Kidney (tissue), 14 donors: ENCODE measurements around the gene PRMT3. TPM values are rescaled to one million over a fixed set of nuclear protein-coding genes. Genes with fewer than 3 reads are reported as not detected.

Experiments
- DNase-seq, 5 donors: peaks; one replicate each; pipeline ENCODE4 v3.0.0-alpha.2; 2013 to 2020
- FAIRE-seq: peaks from 2 replicates; lab custom pipeline; 2012; peaks lifted over from hg19 to GRCh38; lab: Jason Lieb, UNC
- H3K27ac ChIP-seq, 2 donors: one replicate each; pipeline ENCODE4 v1.7.0; 2013; ENCODE audit warnings: low read depth in 2 of 2, low read length in 2 of 2, inconsistent platforms in 1 of 2
- H3K27me3 ChIP-seq: one replicate; pipeline ENCODE4 v1.7.1; 2013; ENCODE audit warnings: low read length, inconsistent platforms; ENCODE audit not compliant: control insufficient read depth, insufficient read depth
- H3K36me3 ChIP-seq, 3 donors: one replicate each; pipeline versions ENCODE4 v1.7.0 to v1.7.1; 2013; ENCODE audit warnings: low read length in 3 of 3, control low read depth in 1 of 3, inconsistent platforms in 1 of 3; ENCODE audit not compliant: insufficient read depth in 3 of 3, control insufficient read depth in 2 of 3
- H3K4me1 ChIP-seq, 3 donors: one replicate each; pipeline versions ENCODE4 v1.7.0 to v1.7.1; 2013; ENCODE audit warnings: low read length in 3 of 3, inconsistent platforms in 1 of 3, low read depth in 1 of 3; ENCODE audit not compliant: control insufficient read depth in 2 of 3, insufficient read depth in 2 of 3
- H3K4me3 ChIP-seq, 3 donors: one replicate each; pipeline versions ENCODE4 v1.7.0 to v1.8.1; 2013; ENCODE audit warnings: low read length in 3 of 3, control low read depth in 1 of 3, inconsistent platforms in 1 of 3
- H3K9ac ChIP-seq, 3 donors: one replicate each; pipeline versions ENCODE4 v1.7.0 to v1.7.1; 2013; ENCODE audit warnings: low read length in 3 of 3, control low read depth in 1 of 3, inconsistent platforms in 1 of 3
- H3K9me3 ChIP-seq, 3 donors: one replicate each; pipeline versions ENCODE4 v1.7.0 to v1.7.1; 2013; ENCODE audit warnings: low read length in 3 of 3, control low read depth in 1 of 3, inconsistent platforms in 1 of 3; ENCODE audit not compliant: control insufficient read depth in 2 of 3, insufficient read depth in 1 of 3
- CTCF ChIP-seq: IDR thresholded peaks from 3 replicates; pipeline ENCODE4 v1.5.1; 2012; ENCODE audit warnings: mild to moderate bottlenecking, moderate library complexity, borderline replicate concordance; ENCODE audit not compliant: insufficient read depth; ENCODE audit errors: extremely low read depth
- intact Hi-C: fragments of 100-400 bp; cut with DNase I; formaldehyde crosslinking; loops from one replicate; pipeline ENCODE4 v1.11.1; 2022
- polyA plus RNA-seq: library from polyadenylated mRNA; stranded (reverse); fragments of 350-450 nt; fragmentation: Illumina TruSeq; extraction: RNeasy Lipid Tissue Mini Kit (QIAGEN cat#74804); gene quantifications from one replicate; pipeline ENCODE4 v1.2.3, GENCODE V29; 2014; ENCODE audit warnings: low read depth, low replicate concordance; ENCODE audit not compliant: insufficient read depth
- total RNA-seq: library from RNA; stranded (reverse); fragmentation: NEBNext Ultra II Directional; extraction: Animal tissue kit (Norgen Biotek cat#: 25700); gene quantifications from one replicate; pipeline ENCODE4 v1.2.1, GENCODE V29; 2021
- donor health status: control.
- donor health status: control.
- donor health status: control.
- donor health status: control.
- donor health status: control.
- donor health status: DM: yes; HTN: yes; CAD: no.
- donor health status: Normal renal cell carcinoma (clear cell type).

The PRMT3 gene
- total and polyA plus RNA-seq, 2 donors from 2014 or later: 6.8 to 16.0 TPM

DNA sequence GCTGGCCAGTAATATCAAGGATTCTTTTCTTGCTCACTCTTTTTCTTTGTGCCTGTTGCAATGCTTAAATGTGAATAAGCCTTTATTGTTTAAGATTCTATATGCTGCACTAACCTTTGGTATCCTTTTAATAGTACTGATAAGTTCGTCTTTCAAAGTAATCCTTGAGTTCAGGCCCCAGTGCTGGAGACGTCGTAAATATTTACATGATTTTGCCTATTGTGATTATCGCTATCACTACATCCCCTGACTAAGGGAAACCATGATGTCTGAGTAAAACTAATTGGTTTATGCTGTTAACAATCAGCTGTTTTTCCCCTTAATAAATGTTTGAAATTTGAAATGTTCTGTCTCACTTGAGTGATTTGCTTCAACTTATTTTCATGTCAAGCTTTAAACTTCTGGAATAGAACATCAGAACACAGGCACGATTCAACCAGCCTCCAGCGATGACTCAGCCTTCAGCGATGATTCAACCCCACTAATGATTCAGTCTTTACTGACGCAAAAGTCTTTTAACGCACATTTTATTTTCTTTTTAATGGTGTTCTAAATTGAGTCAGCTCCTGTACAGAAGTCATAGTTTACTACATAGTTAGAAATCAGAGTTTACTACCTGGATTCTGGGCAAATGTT is 20.1 kb upstream of the PRMT3 start:
- FAIRE-seq: peak; percentile 67
- intact Hi-C loops: no loop called here

DNA sequence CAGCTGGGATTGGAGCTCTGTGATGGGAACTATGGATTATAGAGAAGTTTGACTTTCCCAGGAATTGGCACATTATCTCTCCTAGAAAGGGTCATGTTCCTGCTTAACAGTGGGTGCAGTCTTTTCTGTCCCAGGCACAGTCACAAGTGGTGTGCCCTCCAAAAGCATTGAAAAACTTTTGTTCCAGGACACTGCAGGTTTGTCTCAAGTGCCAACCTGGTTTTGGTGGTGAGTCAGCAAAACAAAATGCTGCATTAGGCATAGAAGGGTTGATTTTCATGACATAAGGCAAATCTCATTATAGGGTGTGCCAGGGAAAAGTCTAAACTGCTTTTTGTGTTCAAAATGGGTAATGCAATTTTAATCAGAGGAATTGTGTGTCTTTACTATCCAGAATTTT is 19.1 kb upstream of the PRMT3 start:
- H3K9ac ChIP-seq: peak overlapping the region in 1 of 3 donors; percentile 2
- H3K9me3 ChIP-seq: no peaks in the 10 kb centered on the region
- intact Hi-C loops: no loop called here
- no peak for DNase-seq
- no peak overlapping the region for H3K27ac ChIP-seq
- H3K36me3 ChIP-seq: no peaks in the 10 kb centered on the region
- peaks cover 0 to 8% (median 4%) of the 10 kb centered on the region in 3 donors for H3K4me1 ChIP-seq
- no peak overlapping the region for H3K4me3 ChIP-seq
- TF ChIP-seq CTCF: no peak
- no peak for FAIRE-seq
- no peaks in the 10 kb centered on the region for H3K27me3 ChIP-seq

More for the DNA sequence above, 20.1 kb upstream of the PRMT3 start:
- H3K36me3 ChIP-seq: no peaks in the 10 kb centered on the region
- H3K27ac ChIP-seq: peak overlapping the region in 1 of 2 donors; percentile 51
- no peak overlapping the region for H3K4me3 ChIP-seq
- no peak for DNase-seq
- no peaks in the 10 kb centered on the region for H3K27me3 ChIP-seq
- H3K9me3 ChIP-seq: no peaks in the 10 kb centered on the region
- no peak for TF ChIP-seq CTCF
- no peak overlapping the region for H3K9ac ChIP-seq
- H3K4me1 ChIP-seq: peaks cover 0 to 13% (median 4%) of the 10 kb centered on the region in 3 donors

DNA sequence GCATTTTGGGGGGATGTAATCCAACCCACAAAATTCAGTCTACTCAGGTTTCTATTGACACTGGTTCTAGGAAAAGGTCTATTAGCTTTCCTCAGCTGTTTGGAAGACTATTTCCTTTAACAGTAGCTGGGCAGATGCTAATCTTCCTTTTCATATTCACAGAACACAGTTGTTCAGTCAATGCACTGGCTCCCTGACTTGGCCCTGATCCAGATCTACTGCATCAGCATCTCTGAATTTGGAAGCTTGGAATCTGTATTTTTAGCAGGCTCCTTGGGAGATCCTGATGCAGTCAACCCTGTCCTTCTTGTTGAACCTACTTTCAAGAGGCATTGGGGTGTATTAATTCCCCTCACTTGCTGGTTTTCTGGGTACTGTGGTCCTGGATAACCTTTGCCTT is 17.7 kb upstream of the PRMT3 start:
- no peak overlapping the region for H3K9ac ChIP-seq
- no peak for TF ChIP-seq CTCF
- H3K4me1 ChIP-seq: peaks cover 0 to 4% (median 0%) of the 10 kb centered on the region in 3 donors
- DNase-seq: no peak
- FAIRE-seq: no peak
- H3K9me3 ChIP-seq: no peaks in the 10 kb centered on the region
- H3K27me3 ChIP-seq: no peaks in the 10 kb centered on the region
- H3K36me3 ChIP-seq: no peaks in the 10 kb centered on the region
- H3K27ac ChIP-seq: no peak overlapping the region
- no peak overlapping the region for H3K4me3 ChIP-seq
- intact Hi-C loops: no loop called here
